ENCODE measurements around the gene CIT. TPM values are rescaled to one million over a fixed set of nuclear protein-coding genes. Genes with fewer than 3 reads are reported as not detected.

Gene CIT
- total RNA-seq, 4 donors from 2014 or later = 6.1 to 20.3 (median 10.0) TPM

- 87% methylated on average over 2 of the region's 2 CpGs for WGBS
- H3K4me1 ChIP-seq = peaks cover 6% of the 10 kb centered on the region
These were observed 95.3 kb downstream of the CIT start for GRCh38 chr12:119781804-119782203.

DNA sequence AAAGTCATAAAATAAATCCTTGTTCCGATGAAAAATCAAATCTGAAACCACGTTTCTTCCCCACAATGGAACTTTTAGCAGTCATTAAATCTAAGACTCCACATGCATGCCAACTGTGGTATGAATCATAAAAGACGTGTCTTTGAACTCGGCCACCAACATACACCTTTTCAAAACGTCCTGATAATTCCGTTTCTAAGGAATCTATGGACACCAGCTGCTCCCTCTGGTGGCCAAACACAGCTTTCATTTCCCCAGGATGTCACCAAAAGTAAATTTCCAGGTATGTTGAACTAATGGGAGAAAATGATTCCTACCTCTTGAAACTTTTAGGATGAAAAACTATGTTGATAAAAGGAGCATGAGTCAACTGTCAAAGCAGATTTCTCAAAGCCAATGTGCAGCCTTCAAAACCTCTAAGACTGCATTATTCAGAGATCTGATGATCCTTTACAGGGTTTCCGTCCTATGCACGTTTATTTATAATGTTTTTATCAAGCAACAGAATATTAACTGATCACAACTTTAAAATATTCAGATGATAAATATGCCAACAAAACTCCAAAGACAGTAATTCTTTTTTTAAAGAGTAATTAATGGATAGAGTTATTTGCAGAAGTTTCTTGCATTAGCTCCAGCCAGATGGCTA lies 96.2 kb downstream of the CIT start:
- no peak overlapping the region for H3K4me3 ChIP-seq
- no peaks in the 10 kb centered on the region for H3K27me3 ChIP-seq
- TF ChIP-seq CTCF (IDR thresholded peaks at IDR 0.05) (peak; percentile 60 to 67), EP300 (IDR thresholded peaks at IDR 0.05) (no peak)
- no peak overlapping the region for H3K27ac ChIP-seq
- peaks cover 7% of the 10 kb centered on the region for H3K36me3 ChIP-seq
- H3K9me3 ChIP-seq = no peaks in the 10 kb centered on the region
- WGBS = 29% methylated on average over 8 of the region's 8 CpGs
- no peak for DNase-seq (ENCODE audit: low spot score in 2 of 2)
- H3K4me1 ChIP-seq = peaks cover 6% of the 10 kb centered on the region

More at GRCh38 chr12:119781804-119782203, 95.3 kb downstream of the CIT start:
- Histone ChIP-seq H3K27me3 (no peaks in the 10 kb centered on the region), H3K4me3 (no peak overlapping the region), H3K36me3 (peaks cover 7% of the 10 kb centered on the region), H3K9me3 (no peaks in the 10 kb centered on the region), H3K27ac (no peak overlapping the region)
- DNase-seq (ENCODE audit: low spot score in 2 of 2) = no peak
- TF ChIP-seq POLR2AphosphoS5 (IDR thresholded peaks at IDR 0.05) (no peak), CTCF (IDR thresholded peaks at IDR 0.05) (no peak), POLR2A (IDR thresholded peaks at IDR 0.05) (no peak), EP300 (IDR thresholded peaks at IDR 0.05) (no peak)

GRCh38 chr12:119775246-119775895 lies 101.7 kb downstream of the CIT start:
- 53% methylated on average over 7 of the region's 7 CpGs for WGBS
- peaks cover 1% of the 10 kb centered on the region for H3K4me1 ChIP-seq
- no peak overlapping the region for H3K4me3 ChIP-seq
- no peak for DNase-seq (ENCODE audit: low spot score in 2 of 2)
- no peak overlapping the region for H3K27ac ChIP-seq
- TF ChIP-seq CTCF (IDR thresholded peaks at IDR 0.05) (no peak), POLR2A (IDR thresholded peaks at IDR 0.05) (no peak), POLR2AphosphoS5 (IDR thresholded peaks at IDR 0.05) (no peak), EP300 (IDR thresholded peaks at IDR 0.05) (no peak)
- no peaks in the 10 kb centered on the region for H3K36me3 ChIP-seq
- H3K9me3 ChIP-seq = no peaks in the 10 kb centered on the region
- H3K27me3 ChIP-seq = no peaks in the 10 kb centered on the region

- Histone ChIP-seq H3K4me1 (no peaks in the 10 kb centered on the region), H3K4me3 (no peak overlapping the region), H3K36me3 (no peaks in the 10 kb centered on the region), H3K27me3 (no peaks in the 10 kb centered on the region), H3K9me3 (no peaks in the 10 kb centered on the region), H3K27ac (no peak overlapping the region)
- TF ChIP-seq EP300 (IDR thresholded peaks at IDR 0.05) = no peak
- no peak for TF ChIP-seq CTCF (IDR thresholded peaks at IDR 0.05)
- no peak for DNase-seq (ENCODE audit: low spot score in 2 of 2)
- 85% methylated on average over 4 of the region's 4 CpGs for WGBS
These were observed 104.7 kb downstream of the CIT start for GRCh38 chr12:119772431-119772830.

DNA sequence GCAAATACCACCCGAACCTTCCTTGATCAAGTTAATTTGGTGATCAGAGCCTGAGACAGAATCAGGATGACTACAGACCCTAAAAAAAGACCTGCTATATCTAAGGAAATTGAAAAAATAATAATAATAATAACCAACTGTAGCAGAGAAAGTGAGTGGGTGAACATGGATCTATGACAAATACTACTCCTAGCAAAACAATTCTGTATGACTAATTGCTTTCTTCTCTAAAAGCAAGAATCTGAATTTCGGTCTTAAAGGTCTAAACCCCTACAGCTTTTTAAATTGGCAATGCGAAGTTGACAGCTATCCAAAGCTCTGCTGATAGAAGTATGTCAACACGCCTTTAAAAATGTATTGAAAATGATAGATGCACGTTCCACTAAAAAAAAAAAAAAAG lies 107.0 kb downstream of the CIT start:
- Histone ChIP-seq H3K4me3 (no peak overlapping the region), H3K36me3 (no peaks in the 10 kb centered on the region), H3K27me3 (no peaks in the 10 kb centered on the region), H3K4me1 (no peaks in the 10 kb centered on the region), H3K9me3 (no peaks in the 10 kb centered on the region), H3K27ac (no peak overlapping the region)
- WGBS = 88% methylated on average over 5 of the region's 5 CpGs
- no peak for TF ChIP-seq POLR2A (IDR thresholded peaks at IDR 0.05)
- no peak for TF ChIP-seq EP300 (IDR thresholded peaks at IDR 0.05)
- no peak for TF ChIP-seq POLR2AphosphoS5 (IDR thresholded peaks at IDR 0.05)
- no peak for TF ChIP-seq CTCF (IDR thresholded peaks at IDR 0.05)
- no peak for DNase-seq (ENCODE audit: low spot score in 2 of 2)

Data from suprapubic skin (tissue), 4 donors.